GM12878 (cell line): ENCODE measurements around the gene DCAF5.

Experiments used
- CTCF ChIP-seq, 3 experiments: IDR thresholded peaks in 2 of 3; conservative IDR thresholded peaks in 1 of 3; 2 replicates each; pipeline ENCODE4 v1.5.1; 2011; ENCODE audit warnings: low read depth in 3 of 3, low read length in 3 of 3, mild to moderate bottlenecking in 3 of 3, control low read depth in 2 of 3, moderate library complexity in 2 of 3, inconsistent platforms in 1 of 3, mixed read lengths in 1 of 3; ENCODE audit not compliant: control insufficient read depth in 2 of 3, insufficient read depth in 1 of 3; ENCODE audit errors: extremely low read depth in 1 of 3
- EP300 ChIP-seq, 2 experiments: fragments of 150-350 bp in 1 of 2; IDR thresholded peaks; 2 replicates each; pipeline ENCODE4 v1.6.1; 2011 to 2012; ENCODE audit warnings: low read depth in 2 of 2, low read length in 2 of 2, borderline replicate concordance in 1 of 2, improper control_type of control experiment in 1 of 2, inconsistent platforms in 1 of 2; ENCODE audit not compliant: control insufficient read depth in 1 of 2
- RAD21 ChIP-seq: IDR thresholded peaks from 2 replicates; pipeline ENCODE4 v1.6.1; 2011; ENCODE audit warnings: mild to moderate bottlenecking, low read depth, low read length, moderate library complexity; ENCODE audit not compliant: insufficient read depth
- SMARCA5 ChIP-seq: fragments of 450-650 bp; IDR thresholded peaks from 2 replicates; pipeline ENCODE4 v1.6.1; 2017; ENCODE audit warnings: mild to moderate bottlenecking
- TAF1 ChIP-seq: IDR thresholded peaks from 2 replicates; pipeline ENCODE4 v1.6.1; 2011; ENCODE audit warnings: mild to moderate bottlenecking, low read depth, low read length, borderline replicate concordance
- ZNF24 ChIP-seq: fragments of 450-650 bp; IDR thresholded peaks from 2 replicates; pipeline ENCODE4 v1.6.1; 2017; ENCODE audit warnings: antibody characterized with exemption, mild to moderate bottlenecking
- ZNF274 ChIP-seq: IDR thresholded peaks from one replicate; pipeline ENCODE4 v1.8.0; 2011; ENCODE audit not compliant: insufficient read length, insufficient read depth

GRCh38 chr14:69086537-69086936 lies 66.4 kb downstream of the DCAF5 start:
- TF ChIP-seq ZNF24 (no peak), CTCF (IDR thresholded peaks at IDR 0.05 in 2 of 3, conservative IDR thresholded peaks at IDR 0.05 in 1 of 3; ENCODE audit: control insufficient read depth in 2 of 3, extremely low read depth in 1 of 3, insufficient read depth in 1 of 3, low read depth in 3 of 3, low read length in 3 of 3) (no peak), SMARCA5 (no peak), ZNF274 (no peak), TAF1 (no peak), RAD21 (no peak), EP300 (IDR thresholded peaks at IDR 0.05; ENCODE audit: borderline replicate concordance in 1 of 2, control insufficient read depth in 1 of 2, low read depth in 2 of 2, low read length in 2 of 2) (no peak)
